Inferior parietal cortex (tissue), 1 donor: ENCODE results near the gene ATXN1.
"Not testable (repeated sequence)": the region's sequence is repeated elsewhere in the genome, so short reads cannot be mapped to it uniquely, and the experiment has no call there.

Source experiments
- DNase-seq: peaks from one replicate; pipeline ENCODE4 v3.0.0-alpha.2; 2016; ENCODE audit errors: extremely low spot score

ATXN1 gene

GRCh38 chr6:16415677-16416076 lies 345.6 kb downstream of the ATXN1 start:
- no peak for DNase-seq

GRCh38 chr6:16414205-16414604 lies 347.1 kb downstream of the ATXN1 start:
- DNase-seq: peak; percentile 40

GRCh38 chr6:16413399-16413798 lies 347.9 kb downstream of the ATXN1 start:
- no peak for DNase-seq

- no peak for DNase-seq
These were observed 348.3 kb downstream of the ATXN1 start for GRCh38 chr6:16412982-16413381.

- DNase-seq: no peak
These were observed 349.1 kb downstream of the ATXN1 start for GRCh38 chr6:16412171-16412570.

- peak; percentile 77 for DNase-seq
These were observed 351.5 kb downstream of the ATXN1 start for GRCh38 chr6:16409531-16410441.

- DNase-seq: no peak
These were observed 352.5 kb downstream of the ATXN1 start for GRCh38 chr6:16408766-16409165.

GRCh38 chr6:16406966-16407365 lies 354.3 kb downstream of the ATXN1 start:
- DNase-seq: no peak

GRCh38 chr6:16406538-16406937 lies 354.7 kb downstream of the ATXN1 start:
- not testable (repeated sequence) for DNase-seq

- DNase-seq: no peak
These were observed 355.9 kb downstream of the ATXN1 start for GRCh38 chr6:16405375-16405774.

GRCh38 chr6:16404456-16404855 lies 356.8 kb downstream of the ATXN1 start:
- DNase-seq: no peak

- no peak for DNase-seq
These were observed 357.4 kb downstream of the ATXN1 start for GRCh38 chr6:16403831-16404230.

- no peak for DNase-seq
These were observed 358.7 kb downstream of the ATXN1 start for GRCh38 chr6:16402581-16402900.

- DNase-seq: no peak
These were observed 361.0 kb downstream of the ATXN1 start for GRCh38 chr6:16400248-16400760.

- no peak for DNase-seq
These were observed 361.6 kb downstream of the ATXN1 start for GRCh38 chr6:16399695-16400094.

- DNase-seq: no peak
These were observed 362.1 kb downstream of the ATXN1 start for GRCh38 chr6:16399158-16399557.

GRCh38 chr6:16398587-16398986 lies 362.7 kb downstream of the ATXN1 start:
- no peak for DNase-seq

GRCh38 chr6:16397623-16398022 lies 363.6 kb downstream of the ATXN1 start:
- no peak for DNase-seq

GRCh38 chr6:16396497-16397319 lies 364.6 kb downstream of the ATXN1 start:
- no peak for DNase-seq

GRCh38 chr6:16394632-16395031 lies 366.6 kb downstream of the ATXN1 start:
- no peak for DNase-seq

- DNase-seq: no peak
These were observed 367.9 kb downstream of the ATXN1 start for GRCh38 chr6:16393326-16393725.

- no peak for DNase-seq
These were observed 369.2 kb downstream of the ATXN1 start for GRCh38 chr6:16392010-16392409.

GRCh38 chr6:16391451-16391912 lies 369.8 kb downstream of the ATXN1 start:
- DNase-seq: no peak
